Liver (tissue), 9 donors: ENCODE results near the gene CNP. TPM values are rescaled to one million over a fixed set of nuclear protein-coding genes. Genes with fewer than 3 reads are reported as not detected.

Source experiments
- DNase-seq: peaks from one replicate; pipeline ENCODE4 v3.0.0-alpha.2; 2017; ENCODE audit warnings: low spot score
- H3K27ac ChIP-seq, 2 donors: one replicate each; pipeline ENCODE4 v1.7.0; 2013; ENCODE audit warnings: inconsistent platforms in 2 of 2, low read length in 2 of 2, control low read depth in 1 of 2, low read depth in 1 of 2, mild to moderate bottlenecking in 1 of 2
- H3K27me3 ChIP-seq, 4 donors: one replicate each; pipeline versions ENCODE4 v1.6.1 to v1.7.0; 2013; ENCODE audit warnings: low read length in 3 of 4, inconsistent platforms in 1 of 4, mild to moderate bottlenecking in 1 of 4, moderate library complexity in 1 of 4; ENCODE audit not compliant: control insufficient read depth in 4 of 4, insufficient read depth in 4 of 4
- H3K36me3 ChIP-seq, 4 donors: one replicate each; pipeline versions ENCODE4 v1.6.1 to v1.7.0; 2013; ENCODE audit warnings: low read length in 3 of 4, mild to moderate bottlenecking in 3 of 4, low read depth in 1 of 4, moderate library complexity in 1 of 4; ENCODE audit not compliant: control insufficient read depth in 4 of 4, insufficient read depth in 3 of 4
- H3K4me1 ChIP-seq, 4 donors: one replicate each; pipeline versions ENCODE4 v1.6.1 to v1.7.0; 2013; ENCODE audit warnings: low read length in 3 of 4, mild to moderate bottlenecking in 3 of 4, moderate library complexity in 1 of 4; ENCODE audit not compliant: control insufficient read depth in 4 of 4, insufficient read depth in 4 of 4
- H3K4me3 ChIP-seq, 3 donors: one replicate each; pipeline versions ENCODE4 v1.6.1 to v1.7.0; 2013; ENCODE audit warnings: low read length in 3 of 3, control low read depth in 1 of 3, low read depth in 1 of 3, mild to moderate bottlenecking in 1 of 3
- H3K9ac ChIP-seq, 2 donors: one replicate each; pipeline ENCODE4 v1.7.0; 2013; ENCODE audit warnings: low read length in 2 of 2, mild to moderate bottlenecking in 2 of 2, moderate library complexity in 2 of 2, control low read depth in 1 of 2, low read depth in 1 of 2
- H3K9me3 ChIP-seq, 4 donors: one replicate each; pipeline versions ENCODE4 v1.6.1 to v1.7.0; 2013; ENCODE audit warnings: low read length in 3 of 4; ENCODE audit not compliant: control insufficient read depth in 4 of 4
- ATF3 ChIP-seq: IDR thresholded peaks from 2 replicates; pipeline ENCODE4 v1.6.1; 2016; ENCODE audit warnings: antibody characterized with exemption
- CTCF ChIP-seq: fragments of 150-350 bp; IDR thresholded peaks from 2 replicates; pipeline ENCODE4 v1.5.1; 2017; ENCODE audit warnings: improper control_type of control experiment, low read depth, low read length; ENCODE audit not compliant: missing input control
- FOXA1 ChIP-seq: IDR thresholded peaks from 2 replicates; pipeline ENCODE4 v1.6.1; 2016; ENCODE audit warnings: antibody characterized with exemption
- FOXA2 ChIP-seq: IDR thresholded peaks from 2 replicates; pipeline ENCODE4 v1.6.1; 2016; ENCODE audit warnings: antibody characterized with exemption
- GABPA ChIP-seq, 2 donors: IDR thresholded peaks in 1 of 2; conservative IDR thresholded peaks in 1 of 2; 2 replicates each; pipeline ENCODE4 v1.6.1; 2016; ENCODE audit warnings: antibody characterized with exemption in 2 of 2, mild to moderate bottlenecking in 1 of 2, moderate library complexity in 1 of 2
- HNF4A ChIP-seq, 2 donors: conservative IDR thresholded peaks; 2 replicates each; pipeline ENCODE4 v1.6.1; 2016; ENCODE audit warnings: antibody characterized with exemption in 2 of 2, mild to moderate bottlenecking in 2 of 2
- MAX ChIP-seq: IDR thresholded peaks from 2 replicates; pipeline ENCODE4 v1.6.1; 2016; ENCODE audit warnings: antibody characterized with exemption
- NR2F2 ChIP-seq: IDR thresholded peaks from 2 replicates; pipeline ENCODE4 v1.6.1; 2016; ENCODE audit warnings: antibody characterized with exemption
- RXRA ChIP-seq, 2 donors: IDR thresholded peaks; 2 replicates each; pipeline ENCODE4 v1.6.1; 2017 to 2018; ENCODE audit warnings: antibody characterized with exemption in 2 of 2, mild to moderate bottlenecking in 1 of 2
- SP1 ChIP-seq: IDR thresholded peaks from 2 replicates; pipeline ENCODE4 v1.6.1; 2018; ENCODE audit warnings: antibody characterized with exemption, mild to moderate bottlenecking
- YY1 ChIP-seq: IDR thresholded peaks from 2 replicates; pipeline ENCODE4 v1.6.1; 2016; ENCODE audit warnings: antibody characterized with exemption, mild to moderate bottlenecking
- ZBTB33 ChIP-seq: IDR thresholded peaks from 2 replicates; pipeline ENCODE4 v1.6.1; 2016; ENCODE audit warnings: antibody characterized with exemption
- WGBS: extraction: QIAGEN DNeasy Blood & Tissue Kit; methylation state at CpG from one replicate; pipeline ENCODE4 v1.1.7; 2013; 5-methylcytosine and 5-hydroxymethylcytosine counted together
- polyA plus RNA-seq, 2 donors: library from polyadenylated mRNA; stranded (reverse) in 1 of 2; unstranded in 1 of 2; fragments of 200-250 nt in 1 of 2; fragments of >200 nt in 1 of 2; fragmentation: Nextera tagmentation in 1 of 2; extraction: Ambion mirVana in 1 of 2; gene quantifications; one replicate each; pipeline versions ENCODE4 v1.2.1 to v1.2.3, GENCODE V29; 2013 to 2015
- total RNA-seq, 2 donors: library from RNA; depleted of rRNA; stranded (reverse); fragments of >200 nt; gene quantifications; one replicate each; pipeline ENCODE4 v1.2.3, GENCODE V29; 2014
- donor health status: healthy.
- donor health status: healthy.
- donor health status: healthy.
- donor health status: healthy.
- donor health status: healthy.

Gene CNP
- total and polyA plus RNA-seq, 4 donors, result 25.3 to 38.3 (median 30.2) TPM

- TF ChIP-seq CTCF, result no peak
Observed at GRCh38 chr17:41976142-41976768, 9.7 kb downstream of the CNP start (continued).

- peaks cover 9 to 29% (median 21%) of the 10 kb centered on the region in 4 donors for H3K4me1 ChIP-seq
- H3K9ac ChIP-seq, result no peak overlapping the region
- WGBS, result 94% methylated on average over 4 of the region's 4 CpGs
- H3K9me3 ChIP-seq, result no peaks in the 10 kb centered on the region
- H3K36me3 ChIP-seq, result peaks cover 19 to 55% (median 42%) of the 10 kb centered on the region in 4 donors
- no peak overlapping the region for H3K27ac ChIP-seq
- H3K4me3 ChIP-seq, result no peak overlapping the region
- no peak for DNase-seq
- no peaks in the 10 kb centered on the region for H3K27me3 ChIP-seq
- no peak for TF ChIP-seq RXRA (IDR thresholded peaks at IDR 0.05)
- no peak for TF ChIP-seq FOXA2
- TF ChIP-seq HNF4A (conservative IDR thresholded peaks at IDR 0.05), result no peak
- no peak for TF ChIP-seq YY1
- TF ChIP-seq FOXA1, result no peak
- TF ChIP-seq MAX, result no peak
- no peak for TF ChIP-seq ATF3
- TF ChIP-seq NR2F2, result no peak
- TF ChIP-seq ZBTB33, result no peak
- TF ChIP-seq SP1, result no peak
- no peak for TF ChIP-seq GABPA (IDR thresholded peaks at IDR 0.05 in 1 of 2, conservative IDR thresholded peaks at IDR 0.05 in 1 of 2)
Observed at GRCh38 chr17:41977991-41978390, 11.4 kb downstream of the CNP start.

GRCh38 chr17:41982026-41982760, 15.6 kb downstream of the CNP start:
- DNase-seq, result no peak
- Histone ChIP-seq H3K4me1 (peaks cover 0 to 4% (median 3%) of the 10 kb centered on the region in 4 donors), H3K4me3 (no peak overlapping the region), H3K27ac (no peak overlapping the region), H3K27me3 (no peaks in the 10 kb centered on the region), H3K9ac (no peak overlapping the region), H3K36me3 (peaks cover 24 to 59% (median 42%) of the 10 kb centered on the region in 4 donors), H3K9me3 (no peaks in the 10 kb centered on the region)
- TF ChIP-seq ATF3 (no peak), CTCF (no peak)
- WGBS, result 95% methylated on average over 14 of the region's 14 CpGs
